Adrenal gland (tissue), 12 donors: ENCODE results near the gene NCCRP1. TPM values are rescaled to one million over a fixed set of nuclear protein-coding genes. Genes with fewer than 3 reads are reported as not detected.

Experiments
- DNase-seq, 7 donors: peaks; one replicate each; pipeline ENCODE4 v3.0.0-alpha.2; 2019 to 2020
- H3K27ac ChIP-seq, 5 donors: fragments of 200-600 bp; sonication (generic) in 4 of 5; 1 replicate in 3 of 5; 2 replicates in 2 of 5; pipeline versions ENCODE4 v1.5.1 to v1.8.0; 2016 to 2020; ENCODE audit warnings: mild to moderate bottlenecking in 1 of 5
- H3K27me3 ChIP-seq: fragments of 200-600 bp; 2 replicates; pipeline ENCODE4 v1.8.0; 2021
- H3K36me3 ChIP-seq, 2 donors: fragments of 200-600 bp; replicated peaks in 1 of 2; 1 replicate in 1 of 2; 2 replicates in 1 of 2; pipeline versions ENCODE4 v1.5.1 to v1.8.0; 2018 to 2022
- H3K4me1 ChIP-seq, 2 donors: fragments of 200-600 bp; replicated peaks in 1 of 2; 1 replicate in 1 of 2; 2 replicates in 1 of 2; pipeline versions ENCODE4 v1.5.1 to v1.8.0; 2018 to 2021
- H3K4me3 ChIP-seq, 4 donors: fragments of 200-600 bp; sonication (generic) in 3 of 4; one replicate each; pipeline ENCODE4 v1.5.1; 2016 to 2018
- H3K9me3 ChIP-seq, 3 donors: fragments of 200-600 bp; sonication (generic) in 1 of 3; replicated peaks in 1 of 3; 1 replicate in 2 of 3; 2 replicates in 1 of 3; pipeline versions ENCODE4 v1.5.1 to v1.8.0; 2016 to 2021
- CTCF ChIP-seq, 6 experiments: fragments of 450-650 bp in 4 of 6; fragments of 200-600 bp in 2 of 6; sonication (generic) in 1 of 6; IDR thresholded peaks; 1 replicate in 5 of 6; 2 replicates in 1 of 6; pipeline versions ENCODE4 v1.5.1 to v1.8.0; 2016 to 2021; ENCODE audit warnings: antibody characterized with exemption in 6 of 6, mild to moderate bottlenecking in 2 of 6, moderate library complexity in 1 of 6
- POLR2A ChIP-seq, 2 donors: fragments of 450-650 bp; IDR thresholded peaks; one replicate each; pipeline ENCODE4 v1.6.1; 2017; ENCODE audit warnings: antibody characterized with exemption in 2 of 2, mild to moderate bottlenecking in 2 of 2, moderate library complexity in 1 of 2
- WGBS, 4 donors: extraction: QIAGEN DNeasy Blood & Tissue Kit in 2 of 4; methylation state at CpG; one replicate each; pipeline versions ENCODE4 v1.1.5 to v1.1.7; 2013 to 2017; 5-methylcytosine and 5-hydroxymethylcytosine counted together
- intact Hi-C, 2 donors: fragments of 100-400 bp; cut with DNase I; formaldehyde crosslinking; loops; one replicate each; pipeline versions ENCODE4 v1.14.1 to v1.15.0; 2022 to 2023
- polyA plus RNA-seq, 3 donors: library from polyadenylated mRNA; stranded (reverse); fragments of 200-250 nt in 2 of 3; fragments of 350-450 nt in 1 of 3; fragmentation: Illumina TruSeq in 1 of 3; extraction: RNeasy Lipid Tissue Mini Kit (QIAGEN cat#74804) in 1 of 3; gene quantifications; one replicate each; pipeline ENCODE4 v1.2.3, GENCODE V29; 2013 to 2014
- total RNA-seq, 9 donors: library from RNA; depleted of rRNA in 4 of 9; stranded (reverse); fragments of >200 nt in 4 of 9; fragments of 120-200 nt in 1 of 9; fragmentation: NEBNext Ultra II Directional in 1 of 9; extraction: Animal tissue kit (Norgen Biotek cat#: 25700) in 1 of 9; gene quantifications; one replicate each; pipeline versions ENCODE4 v1.1.0 to v1.2.4, GENCODE V29; 2013 to 2023
- donor health status: healthy with polysubstance abuse.
- donor health status: Bipolar disorder and iron deficiency.
- donor health status: DM: yes; HTN: yes; CAD: no.
- donor health status: DM: no; HTN: no; CAD: no.
- donor health status: DM: no; HTN: no; CAD: no.
- donor health status: DM: yes; HTN: yes; CAD: no.

The NCCRP1 gene
- total and polyA plus RNA-seq, 12 donors: 0.10 to 0.78 (median 0.11) TPM; not detected in 7

GRCh38 chr19:39157997-39158389 is 38.8 kb upstream of the NCCRP1 start:
- intact Hi-C loops: no loop called here
- H3K9me3 ChIP-seq: no peaks in the 10 kb centered on the region
- DNase-seq: no peak
- no peak overlapping the region for H3K4me3 ChIP-seq
- H3K36me3 ChIP-seq: no peaks in the 10 kb centered on the region
- H3K27ac ChIP-seq: no peak overlapping the region
- no peaks in the 10 kb centered on the region for H3K27me3 ChIP-seq
- H3K4me1 ChIP-seq: peaks cover 17 to 53% of the 10 kb centered on the region in 2 donors
- 89 to 93% (median 90%) methylated on average over 13 to 15 of the region's 15 CpGs for WGBS, 4 donors
- TF ChIP-seq POLR2A (IDR thresholded peaks at IDR 0.05): no peak
- no peak for TF ChIP-seq CTCF (IDR thresholded peaks at IDR 0.05)

DNA sequence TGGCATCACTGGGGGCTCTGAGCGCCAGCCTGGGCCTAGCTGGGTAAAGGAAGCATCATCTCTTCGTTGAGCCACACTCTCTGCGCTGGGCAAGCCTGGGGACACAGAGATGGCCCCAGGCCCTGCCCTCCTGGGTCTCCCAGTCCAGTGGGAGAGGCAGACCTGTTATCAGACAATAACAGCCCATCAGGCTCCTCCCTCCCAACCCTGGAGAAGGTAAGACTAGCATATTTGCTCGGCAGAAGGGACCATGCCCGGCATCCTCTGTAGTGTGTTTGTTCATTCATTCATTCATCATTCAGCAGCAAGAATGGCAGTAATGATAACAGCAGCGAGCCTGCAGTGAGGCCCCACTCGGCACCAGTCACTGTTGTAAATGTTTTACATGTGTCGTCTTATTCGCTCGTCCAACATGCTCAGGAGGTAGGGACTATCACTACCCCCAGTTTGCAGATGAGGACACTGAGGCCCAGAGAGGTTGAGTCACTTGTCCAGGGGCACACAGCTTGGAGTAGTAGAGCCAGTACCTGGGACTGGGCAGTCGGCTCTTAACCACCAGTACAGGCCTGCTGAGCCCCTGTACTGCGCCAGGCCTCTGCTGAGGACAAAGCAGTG is 38.0 kb upstream of the NCCRP1 start:
- WGBS, 4 donors: 73 to 89% (median 86%) methylated on average over 7 to 12 of the region's 12 CpGs
- Histone ChIP-seq H3K9me3 (no peaks in the 10 kb centered on the region), H3K36me3 (no peaks in the 10 kb centered on the region), H3K4me3 (no peak overlapping the region), H3K27ac (no peak overlapping the region), H3K4me1 (peaks cover 17 to 53% of the 10 kb centered on the region in 2 donors), H3K27me3 (no peaks in the 10 kb centered on the region)
- TF ChIP-seq POLR2A (IDR thresholded peaks at IDR 0.05) (no peak), CTCF (IDR thresholded peaks at IDR 0.05) (no peak)
- intact Hi-C loops: no loop called here
- no peak for DNase-seq

DNA sequence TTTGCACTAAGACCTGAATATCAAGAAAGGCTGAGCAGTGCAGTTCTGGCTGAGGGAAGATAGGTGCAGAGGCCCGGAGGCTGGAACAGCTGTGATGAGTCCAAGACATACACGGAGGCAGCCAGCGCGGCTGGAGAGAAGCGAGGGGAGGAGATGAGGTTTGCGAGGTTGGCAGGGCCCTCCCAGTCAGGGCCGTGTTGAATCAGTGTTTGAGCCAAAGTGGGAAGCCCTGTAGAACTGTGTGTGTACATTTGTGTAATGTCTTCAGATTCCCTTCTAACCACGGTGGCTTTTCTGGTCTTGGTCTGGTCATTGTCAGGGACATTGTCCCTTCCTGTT is 36.3 kb upstream of the NCCRP1 start:
- H3K9me3 ChIP-seq: no peaks in the 10 kb centered on the region
- intact Hi-C loops: no loop called here
- no peak overlapping the region for H3K4me3 ChIP-seq
- no peaks in the 10 kb centered on the region for H3K36me3 ChIP-seq
- TF ChIP-seq POLR2A (IDR thresholded peaks at IDR 0.05): no peak
- peaks cover 17 to 40% of the 10 kb centered on the region in 2 donors for H3K4me1 ChIP-seq
- H3K27ac ChIP-seq: peak overlapping the region in 2 of 5 donors; percentile 58 to 62
- 20 to 30% (median 25%) methylated on average over 8 of the region's 8 CpGs for WGBS, 4 donors
- no peaks in the 10 kb centered on the region for H3K27me3 ChIP-seq
- peak in 6 of 7 donors; percentile 50 to 69 (median 58) for DNase-seq

DNA sequence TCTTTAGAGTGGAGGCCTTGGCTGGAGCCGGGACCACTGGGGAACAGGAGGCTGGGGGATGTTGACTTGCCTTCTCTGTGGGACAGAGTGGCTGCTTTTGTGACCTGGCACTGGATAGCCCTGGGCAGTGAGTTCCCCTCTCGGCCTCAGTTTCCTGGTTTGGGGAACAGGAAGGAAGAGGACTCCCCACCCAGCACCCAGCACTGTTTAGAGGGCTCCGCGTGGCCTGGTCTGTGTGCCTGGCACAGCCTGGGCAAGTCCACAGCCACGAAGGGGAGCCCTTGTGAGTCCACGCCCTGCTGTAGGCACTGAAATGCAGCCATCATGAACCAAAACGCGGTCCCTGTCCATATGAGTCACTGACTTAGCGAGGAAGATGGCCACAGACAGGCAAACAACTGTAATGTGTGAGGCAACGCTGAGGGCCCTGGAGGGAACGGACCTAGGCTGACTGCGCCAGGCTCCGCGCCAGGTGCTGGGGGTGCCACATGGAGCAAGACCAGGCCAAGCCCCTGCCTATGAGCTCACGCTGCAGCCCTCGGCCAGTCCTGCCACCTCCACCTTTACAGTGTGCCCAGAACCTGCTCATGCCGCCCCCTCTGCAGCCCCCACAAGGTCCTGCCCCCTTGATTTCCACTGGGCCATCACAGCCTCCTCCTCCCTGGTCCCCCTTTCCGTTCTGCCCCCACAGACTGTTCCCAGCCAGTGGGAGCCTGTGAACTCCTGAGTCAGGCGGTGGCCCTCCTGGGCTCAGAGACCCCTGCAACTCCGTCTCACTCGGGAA is 35.7 kb upstream of the NCCRP1 start:
- Histone ChIP-seq H3K27me3 (no peaks in the 10 kb centered on the region), H3K4me1 (peaks cover 11 to 34% of the 10 kb centered on the region in 2 donors), H3K36me3 (no peaks in the 10 kb centered on the region), H3K4me3 (no peak overlapping the region), H3K9me3 (no peaks in the 10 kb centered on the region), H3K27ac (peak overlapping the region in 2 of 5 donors; percentile 58 to 62)
- peak in 5 of 7 donors; percentile 41 to 64 (median 57) for DNase-seq
- intact Hi-C loops: no loop called here
- TF ChIP-seq POLR2A (IDR thresholded peaks at IDR 0.05) (no peak), CTCF (IDR thresholded peaks at IDR 0.05) (no peak)
- 68 to 76% (median 72%) methylated on average over 11 to 21 of the region's 21 CpGs for WGBS, 4 donors
